22Rv1 (cell line): ENCODE results near the gene WIPF1.

Experiments used
- H3K27ac ChIP-seq: fragments of 450-650 bp; 2 replicates; pipeline ENCODE4 v1.5.1; 2017
- CTCF ChIP-seq: fragments of 450-650 bp; IDR thresholded peaks from 2 replicates; pipeline ENCODE4 v1.5.1; 2017; ENCODE audit warnings: mild to moderate bottlenecking
- ZFX ChIP-seq: fragments of 450-650 bp; IDR thresholded peaks from 2 replicates; pipeline ENCODE4 v1.6.1; 2017; ENCODE audit warnings: antibody characterized with exemption, borderline replicate concordance

The WIPF1 gene

GRCh38 chr2:174561972-174562370, 35.6 kb downstream of the WIPF1 start:
- no peak overlapping the region for H3K27ac ChIP-seq
- TF ChIP-seq CTCF: no peak
- TF ChIP-seq ZFX: no peak

- TF ChIP-seq ZFX: no peak
- no peak for TF ChIP-seq CTCF
- H3K27ac ChIP-seq: no peak overlapping the region
These were observed 36.2 kb downstream of the WIPF1 start for GRCh38 chr2:174561283-174561971.

GRCh38 chr2:174560737-174561136, 36.9 kb downstream of the WIPF1 start:
- no peak for TF ChIP-seq CTCF
- TF ChIP-seq ZFX: no peak
- H3K27ac ChIP-seq: no peak overlapping the region

GRCh38 chr2:174555998-174556397, 41.6 kb downstream of the WIPF1 start:
- TF ChIP-seq CTCF: no peak

GRCh38 chr2:174554529-174555150, 43.0 kb downstream of the WIPF1 start:
- H3K27ac ChIP-seq: no peak overlapping the region
- TF ChIP-seq ZFX (no peak), CTCF (no peak)

More at GRCh38 chr2:174555998-174556397, 41.6 kb downstream of the WIPF1 start:
- H3K27ac ChIP-seq: no peak overlapping the region

- no peak overlapping the region for H3K27ac ChIP-seq
- TF ChIP-seq CTCF (no peak), ZFX (no peak)
These were observed 43.7 kb downstream of the WIPF1 start for GRCh38 chr2:174553811-174554493.

- no peak for TF ChIP-seq ZFX
- no peak for TF ChIP-seq CTCF
- H3K27ac ChIP-seq: no peak overlapping the region
These were observed 44.7 kb downstream of the WIPF1 start for GRCh38 chr2:174552880-174553279.
